Endothelial cell of umbilical vein (primary cell): Measurements from ENCODE around the gene GPATCH11. TPM values are rescaled to one million over a fixed set of nuclear protein-coding genes. Genes with fewer than 3 reads are reported as not detected.

Source experiments
- BruUV-seq: library from RNA; stranded (reverse); fragments of 400-500 nt; replicated peaks from 2 replicates; lab custom pipeline; 2021; lab: Mats Ljungman, UMichigan
- CTCF ChIA-PET: fragments of 300-600, 350-600 bp; sonication (Branson Sonifier 250); formaldehyde crosslinking; loops from one replicate; lab custom pipeline; 2021; ENCODE audit warnings: antibody characterized with exemption, inconsistent platforms; lab: Charles Lee
- POLR2A ChIA-PET: fragments of 300-600, 350-600 bp; sonication (Branson Sonifier 250); formaldehyde crosslinking; loops from one replicate; lab custom pipeline; 2021; ENCODE audit warnings: antibody characterized with exemption, inconsistent platforms; lab: Charles Lee
- DNase-seq: peaks from one replicate; pipeline ENCODE4 v3.0.0-alpha.2; 2011; ENCODE audit warnings: low read depth, low spot score
- FAIRE-seq: peaks from 2 replicates; lab custom pipeline; 2011; peaks lifted over from hg19 to GRCh38; lab: Jason Lieb, UNC
- H2AFZ ChIP-seq: 2 replicates; pipeline ENCODE4 v1.6.0; 2012; ENCODE audit warnings: low read depth, low read length, control low read depth, inconsistent platforms
- H3K27ac ChIP-seq: 2 replicates; pipeline ENCODE4 v1.5.1; 2011; ENCODE audit warnings: low read depth, mild to moderate bottlenecking, control low read depth, low read length, moderate library complexity; ENCODE audit not compliant: insufficient read depth
- H3K27me3 ChIP-seq, 2 experiments: 2 replicates each; pipeline versions ENCODE4 v1.6.0 to v1.6.1; 2011; ENCODE audit warnings: low read length in 2 of 2, mixed read lengths in 1 of 2; ENCODE audit not compliant: control insufficient read depth in 2 of 2, insufficient read depth in 2 of 2
- H3K36me3 ChIP-seq, 2 experiments: 2 replicates in 1 of 2; 3 replicates in 1 of 2; pipeline ENCODE4 v1.5.1; 2011; ENCODE audit warnings: low read length in 2 of 2, mild to moderate bottlenecking in 1 of 2, moderate library complexity in 1 of 2; ENCODE audit not compliant: control insufficient read depth in 2 of 2, insufficient read depth in 2 of 2; ENCODE audit errors: extremely low read depth in 1 of 2
- H3K4me1 ChIP-seq: 3 replicates; pipeline ENCODE4 v1.5.1; 2011; ENCODE audit warnings: mild to moderate bottlenecking, low read length; ENCODE audit not compliant: control insufficient read depth, insufficient read depth; ENCODE audit errors: extremely low read depth
- H3K4me2 ChIP-seq: 2 replicates; pipeline ENCODE4 v1.6.1; 2011; ENCODE audit warnings: low read length, control low read depth, mixed read lengths; ENCODE audit not compliant: insufficient read depth
- H3K4me3 ChIP-seq, 3 experiments: fragments of 200-600 bp in 1 of 3; sonication (generic), shearing (Covaris generic) in 1 of 3; replicated peaks in 1 of 3; 2 replicates each; pipeline ENCODE4 v1.5.1; 2011 to 2016; ENCODE audit warnings: control low read depth in 3 of 3, low read length in 3 of 3, mild to moderate bottlenecking in 2 of 3, inconsistent platforms in 1 of 3, low read depth in 1 of 3, moderate library complexity in 1 of 3; ENCODE audit not compliant: insufficient read depth in 1 of 3
- H3K79me2 ChIP-seq: 2 replicates; pipeline ENCODE4 v1.6.0; 2012; ENCODE audit warnings: low read length, inconsistent platforms; ENCODE audit not compliant: control insufficient read depth, insufficient read depth
- H3K9ac ChIP-seq: replicated peaks from 2 replicates; pipeline ENCODE3; 2011; ENCODE audit warnings: low read length, control low read depth; ENCODE audit not compliant: insufficient read depth; ENCODE audit errors: extremely low read depth
- H3K9me1 ChIP-seq: replicated peaks from 3 replicates; pipeline ENCODE4 v1.6.0; 2011; ENCODE audit warnings: mild to moderate bottlenecking, low read length; ENCODE audit not compliant: control insufficient read depth, insufficient read depth; ENCODE audit errors: extremely low read depth
- H3K9me3 ChIP-seq: replicated peaks from 2 replicates; pipeline ENCODE4 v1.5.1; 2012; ENCODE audit warnings: low read length, inconsistent platforms; ENCODE audit not compliant: control insufficient read depth, insufficient read depth
- H4K20me1 ChIP-seq: replicated peaks from 2 replicates; pipeline ENCODE3; 2011; ENCODE audit warnings: mild to moderate bottlenecking, low read length; ENCODE audit not compliant: control insufficient read depth, insufficient read depth; ENCODE audit errors: extremely low read depth
- EZH2 ChIP-seq: IDR thresholded peaks from 2 replicates; pipeline ENCODE4 v1.6.1; 2012; ENCODE audit warnings: borderline replicate concordance, low read depth, mild to moderate bottlenecking, moderate library complexity, low read length, inconsistent platforms; ENCODE audit not compliant: severe bottlenecking
- FOS ChIP-seq: IDR thresholded peaks from 2 replicates; pipeline ENCODE4 v1.6.1; 2011; ENCODE audit warnings: mild to moderate bottlenecking, low read length, moderate library complexity, borderline replicate concordance; ENCODE audit not compliant: insufficient read depth
- GATA2 ChIP-seq: IDR thresholded peaks from 2 replicates; pipeline ENCODE4 v1.7.0; 2011; ENCODE audit warnings: low read depth, mild to moderate bottlenecking, moderate library complexity, mixed read lengths, low read length; ENCODE audit not compliant: insufficient read length, insufficient read depth
- JUN ChIP-seq: IDR thresholded peaks from 2 replicates; pipeline ENCODE4 v1.6.1; 2011; ENCODE audit warnings: borderline replicate concordance, low read depth; ENCODE audit not compliant: insufficient read length, insufficient read depth
- MYC ChIP-seq: IDR thresholded peaks from one replicate; pipeline ENCODE4 v1.6.1; 2011; ENCODE audit warnings: mild to moderate bottlenecking, low read depth, low read length
- POLR2A ChIP-seq: IDR thresholded peaks from 2 replicates; pipeline ENCODE4 v1.6.1; 2012; ENCODE audit warnings: low read depth, mild to moderate bottlenecking, control low read depth, low read length
- POLR2AphosphoS5 ChIP-seq: IDR thresholded peaks from 2 replicates; pipeline ENCODE4 v1.6.1; 2012; ENCODE audit warnings: low read depth, mild to moderate bottlenecking, control low read depth, low read length, moderate library complexity; ENCODE audit not compliant: insufficient read depth
- dilution Hi-C: fragments of 300-500 bp; cut with MboI; formaldehyde crosslinking; loops from one replicate; pipeline ENCODE4 v1.15.0; 2019; ENCODE audit warnings: low sequenced_read_pairs; ENCODE audit not compliant: extremely low pct_ligation_motif_present
- intact Hi-C: fragments of 100-400 bp; cut with micrococcal nuclease; formaldehyde crosslinking; loops from one replicate; pipeline ENCODE4 v1.10.0; 2022
- polyA plus RNA-seq, 4 experiments: library from polyadenylated mRNA; depleted of rRNA in 3 of 4; stranded (reverse) in 3 of 4; unstranded in 1 of 4; fragments of >200 nt; gene quantifications; 2 replicates each; pipeline versions ENCODE4 v1.2.1 to v1.2.3, GENCODE V29; 2011 to 2012; ENCODE audit warnings: missing spikeins in 1 of 4
- total RNA-seq: library from RNA; stranded (reverse); gene quantifications from 2 replicates; pipeline ENCODE4 v1.2.3, GENCODE V29; 2021
- TF ChIP-seq, protein P1 (sequence below): IDR thresholded peaks from 2 replicates; pipeline ENCODE4 v1.6.1; 2011; ENCODE audit not compliant: insufficient read depth, insufficient read length
- TF ChIP-seq, protein P2 (sequence below), 2 donors: IDR thresholded peaks; 1 replicate in 1 of 2; 2 replicates in 1 of 2; pipeline ENCODE4 v1.5.1; 2011; ENCODE audit warnings: low read length in 2 of 2, mild to moderate bottlenecking in 2 of 2, moderate library complexity in 2 of 2, control low read depth in 1 of 2, inconsistent platforms in 1 of 2, low read depth in 1 of 2; ENCODE audit not compliant: insufficient read depth in 1 of 2; ENCODE audit errors: extremely low read depth in 1 of 2

GPATCH11 gene
- total and polyA plus RNA-seq, 2 donors (not counting 3 experiments of a cell fraction or from before 2014, with no cell fraction given): 2.1 to 10.2 TPM

GRCh38 chr2:37061013-37061711 is 23.2 kb upstream of the GPATCH11 start:
- BruUV-seq: no TSS peak
- no peaks in the 10 kb centered on the region for H3K9me3 ChIP-seq
- dilution Hi-C loops: no loop called here
- TF ChIP-seq FOS (no peak), MYC (no peak), POLR2A (no peak), JUN (no peak), POLR2AphosphoS5 (no peak), GATA2 (no peak), EZH2 (no peak)
- TF ChIP-seq, protein P1, sequence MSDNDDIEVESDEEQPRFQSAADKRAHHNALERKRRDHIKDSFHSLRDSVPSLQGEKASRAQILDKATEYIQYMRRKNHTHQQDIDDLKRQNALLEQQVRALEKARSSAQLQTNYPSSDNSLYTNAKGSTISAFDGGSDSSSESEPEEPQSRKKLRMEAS: no peak
- TF ChIP-seq, protein P2, sequence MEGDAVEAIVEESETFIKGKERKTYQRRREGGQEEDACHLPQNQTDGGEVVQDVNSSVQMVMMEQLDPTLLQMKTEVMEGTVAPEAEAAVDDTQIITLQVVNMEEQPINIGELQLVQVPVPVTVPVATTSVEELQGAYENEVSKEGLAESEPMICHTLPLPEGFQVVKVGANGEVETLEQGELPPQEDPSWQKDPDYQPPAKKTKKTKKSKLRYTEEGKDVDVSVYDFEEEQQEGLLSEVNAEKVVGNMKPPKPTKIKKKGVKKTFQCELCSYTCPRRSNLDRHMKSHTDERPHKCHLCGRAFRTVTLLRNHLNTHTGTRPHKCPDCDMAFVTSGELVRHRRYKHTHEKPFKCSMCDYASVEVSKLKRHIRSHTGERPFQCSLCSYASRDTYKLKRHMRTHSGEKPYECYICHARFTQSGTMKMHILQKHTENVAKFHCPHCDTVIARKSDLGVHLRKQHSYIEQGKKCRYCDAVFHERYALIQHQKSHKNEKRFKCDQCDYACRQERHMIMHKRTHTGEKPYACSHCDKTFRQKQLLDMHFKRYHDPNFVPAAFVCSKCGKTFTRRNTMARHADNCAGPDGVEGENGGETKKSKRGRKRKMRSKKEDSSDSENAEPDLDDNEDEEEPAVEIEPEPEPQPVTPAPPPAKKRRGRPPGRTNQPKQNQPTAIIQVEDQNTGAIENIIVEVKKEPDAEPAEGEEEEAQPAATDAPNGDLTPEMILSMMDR (IDR thresholded peaks at IDR 0.05; ENCODE audit: extremely low read depth in 1 of 2, insufficient read depth in 1 of 2, low read depth in 1 of 2, low read length in 2 of 2): no peak
- no peaks in the 10 kb centered on the region for H4K20me1 ChIP-seq
- H2AFZ ChIP-seq: no peak overlapping the region
- H3K4me2 ChIP-seq: no peak overlapping the region
- no peaks in the 10 kb centered on the region for H3K4me1 ChIP-seq
- H3K79me2 ChIP-seq: no peaks in the 10 kb centered on the region
- no peak overlapping the region for H3K9ac ChIP-seq
- ChIA-PET CTCF (interaction anchor here (0.9 kb wide), 1 partner anchor 9 kb away, joined by 3 read pairs; no protein-coding TSS in a partner anchor), POLR2A (no interaction called here)
- intact Hi-C loops: no loop called here
- DNase-seq (no peak), FAIRE-seq (no peak)
- H3K4me3 ChIP-seq: no peak overlapping the region
- no peak overlapping the region for H3K27ac ChIP-seq
- H3K36me3 ChIP-seq: peaks cover 9 to 10% of the 10 kb centered on the region in 2 experiments
- no peaks in the 10 kb centered on the region for H3K27me3 ChIP-seq
- no peaks in the 10 kb centered on the region for H3K9me1 ChIP-seq
